Breast epithelium (tissue), 4 donors: ENCODE measurements around the gene ZFHX2. TPM values are rescaled to one million over a fixed set of nuclear protein-coding genes. Genes with fewer than 3 reads are reported as not detected.

Experiments
- DNase-seq, 2 donors: peaks; one replicate each; pipeline ENCODE4 v3.0.0-alpha.2; 2019; ENCODE audit warnings: low spot score in 2 of 2
- H3K27ac ChIP-seq, 2 donors: fragments of 200-600 bp; sonication (generic) in 1 of 2; one replicate each; pipeline ENCODE4 v1.5.1; 2016 to 2019; ENCODE audit warnings: mild to moderate bottlenecking in 1 of 2
- H3K27me3 ChIP-seq, 2 donors: fragments of 200-600 bp; sonication (generic) in 1 of 2; one replicate each; pipeline versions ENCODE4 v1.5.1 to v1.6.0; 2017 to 2019; ENCODE audit warnings: control low read depth in 1 of 2, mild to moderate bottlenecking in 1 of 2
- H3K36me3 ChIP-seq: fragments of 200-600 bp; one replicate; pipeline ENCODE4 v1.5.1; 2019
- H3K4me1 ChIP-seq, 2 donors: fragments of 200-600 bp; sonication (generic); one replicate each; pipeline ENCODE4 v1.5.1; 2016 to 2019; ENCODE audit warnings: control low read depth in 1 of 2
- H3K4me3 ChIP-seq, 3 donors: fragments of 200-600 bp; sonication (generic); 1 replicate in 2 of 3; 2 replicates in 1 of 3; pipeline ENCODE4 v1.5.1; 2016 to 2019; ENCODE audit warnings: mild to moderate bottlenecking in 3 of 3, moderate library complexity in 2 of 3
- H3K9me3 ChIP-seq, 2 donors: fragments of 200-600 bp; sonication (generic) in 1 of 2; one replicate each; pipeline ENCODE4 v1.5.1; 2016 to 2019; ENCODE audit warnings: control low read depth in 1 of 2
- CTCF ChIP-seq, 3 donors: fragments of 450-650 bp; IDR thresholded peaks; one replicate each; pipeline ENCODE4 v1.5.1; 2016 to 2017; ENCODE audit warnings: antibody characterized with exemption in 3 of 3, mild to moderate bottlenecking in 3 of 3, moderate library complexity in 3 of 3
- POLR2A ChIP-seq: fragments of 450-650 bp; IDR thresholded peaks from one replicate; pipeline ENCODE4 v1.6.1; 2016; ENCODE audit warnings: antibody characterized with exemption, mild to moderate bottlenecking, moderate library complexity
- POLR2AphosphoS5 ChIP-seq, 3 donors: sonication (generic); formaldehyde crosslinking; IDR thresholded peaks; one replicate each; pipeline ENCODE4 v1.6.1; 2017; ENCODE audit warnings: antibody characterized with exemption in 3 of 3
- intact Hi-C: fragments of 100-400 bp; cut with DNase I; formaldehyde crosslinking; loops from one replicate; pipeline ENCODE4 v1.15.1; 2023; ENCODE audit warnings: low total_unique reads
- total RNA-seq, 3 donors: library from RNA; depleted of rRNA; stranded (reverse); fragments of >200 nt; gene quantifications; one replicate each; pipeline ENCODE4 v1.1.0, GENCODE V29; 2016

Gene ZFHX2
- total RNA-seq, 3 donors from 2014 or later = 0.48 to 1.2 (median 0.66) TPM

DNA sequence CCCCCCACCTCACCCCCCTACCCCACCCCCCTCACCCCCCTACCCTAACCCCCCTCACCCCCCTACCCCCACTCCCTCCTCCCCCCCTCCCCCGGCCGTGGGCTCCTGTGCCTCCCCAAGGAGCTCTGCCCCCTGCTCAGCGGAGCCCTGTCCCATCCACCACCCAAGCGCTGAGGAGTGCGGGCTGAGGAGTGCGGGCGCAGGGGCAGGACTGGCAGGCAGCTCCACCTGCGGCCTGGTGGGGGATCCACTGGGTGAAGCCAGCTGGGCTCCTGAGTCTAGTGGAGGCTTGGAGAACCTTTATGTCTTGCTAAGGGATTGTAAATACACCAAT, 29.4 kb upstream of the ZFHX2 start:
- peaks cover 9 to 19% of the 10 kb centered on the region in 2 donors for H3K27me3 ChIP-seq
- no peak for DNase-seq
- no peaks in the 10 kb centered on the region for H3K36me3 ChIP-seq
- no peak overlapping the region for H3K27ac ChIP-seq
- H3K4me1 ChIP-seq = peaks cover 0 to 4% of the 10 kb centered on the region in 2 donors
- intact Hi-C loops = no loop called here
- no peak overlapping the region for H3K4me3 ChIP-seq
- TF ChIP-seq POLR2AphosphoS5 (IDR thresholded peaks at IDR 0.05) (no peak), CTCF (IDR thresholded peaks at IDR 0.05) (no peak), POLR2A (no peak)
- no peaks in the 10 kb centered on the region for H3K9me3 ChIP-seq

DNA sequence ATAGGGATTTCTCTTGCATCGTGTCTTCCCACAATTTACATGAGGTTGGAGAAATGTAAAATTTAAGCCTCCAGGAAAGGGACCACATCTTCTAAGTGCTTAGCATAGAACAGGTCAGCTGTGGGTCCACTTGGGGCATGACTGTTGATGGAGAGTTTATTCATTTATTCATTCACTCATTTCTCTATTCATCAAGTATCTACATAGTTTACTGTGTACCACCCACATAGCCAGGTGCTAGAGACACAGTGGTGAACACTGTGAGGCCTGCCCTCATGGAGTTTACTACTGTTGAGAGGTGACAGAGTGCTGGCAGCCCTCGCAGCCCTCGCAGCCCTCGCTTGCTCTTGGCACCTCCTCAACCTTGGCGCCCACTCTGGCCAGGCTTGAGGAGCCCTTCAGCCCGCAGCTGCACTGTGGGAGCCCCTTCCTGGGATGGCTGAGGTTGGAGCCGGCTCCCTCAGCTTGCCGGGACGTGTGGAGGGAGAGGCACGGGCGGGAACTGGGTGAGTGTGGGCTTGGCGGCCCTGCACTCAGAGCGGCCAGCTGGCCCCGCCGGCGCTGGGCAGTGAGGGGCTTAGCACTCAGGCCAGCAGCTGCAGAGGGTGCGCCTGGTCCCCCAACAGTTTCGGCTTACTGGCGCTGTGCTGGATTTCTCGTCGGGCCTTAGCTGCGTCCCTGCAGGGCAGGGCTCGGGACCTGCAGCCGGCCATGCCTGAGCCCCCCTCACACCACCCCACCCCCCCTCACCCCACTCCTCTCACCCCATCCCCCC, 28.8 kb upstream of the ZFHX2 start:
- H3K9me3 ChIP-seq = no peaks in the 10 kb centered on the region
- no peak for DNase-seq
- intact Hi-C loops = no loop called here
- peaks cover 12 to 25% of the 10 kb centered on the region in 2 donors for H3K27me3 ChIP-seq
- no peak for TF ChIP-seq POLR2A
- TF ChIP-seq POLR2AphosphoS5 (IDR thresholded peaks at IDR 0.05) = no peak
- no peak for TF ChIP-seq CTCF (IDR thresholded peaks at IDR 0.05)
- no peak overlapping the region for H3K4me3 ChIP-seq
- H3K4me1 ChIP-seq = peaks cover 0 to 4% of the 10 kb centered on the region in 2 donors
- H3K36me3 ChIP-seq = no peaks in the 10 kb centered on the region
- no peak overlapping the region for H3K27ac ChIP-seq

DNA sequence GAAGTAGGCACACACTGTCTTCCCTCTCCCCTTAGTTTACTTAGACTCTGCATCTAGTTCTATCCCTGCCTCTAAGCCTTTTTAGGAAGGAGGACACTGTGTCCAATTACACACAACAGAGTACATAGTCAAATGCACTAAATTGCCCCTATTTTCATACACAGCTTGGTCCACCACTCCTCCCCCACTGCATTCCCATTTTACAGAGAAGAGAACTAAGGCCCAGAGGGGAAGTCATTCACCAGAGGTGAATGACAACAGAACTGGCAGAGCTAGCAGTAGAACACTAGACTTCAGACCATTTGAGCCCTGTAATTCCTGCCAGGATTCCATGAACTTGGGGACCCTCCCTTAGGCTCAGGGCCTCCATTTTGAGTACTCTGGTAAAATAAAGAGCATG, 28.2 kb upstream of the ZFHX2 start:
- Histone ChIP-seq H3K9me3 (no peaks in the 10 kb centered on the region), H3K27me3 (peaks cover 12 to 26% of the 10 kb centered on the region in 2 donors), H3K27ac (no peak overlapping the region), H3K4me3 (no peak overlapping the region), H3K4me1 (peaks cover 0 to 4% of the 10 kb centered on the region in 2 donors), H3K36me3 (no peaks in the 10 kb centered on the region)
- DNase-seq = no peak
- TF ChIP-seq POLR2AphosphoS5 (IDR thresholded peaks at IDR 0.05) (no peak), CTCF (IDR thresholded peaks at IDR 0.05) (no peak), POLR2A (no peak)
- intact Hi-C loops = no loop called here

DNA sequence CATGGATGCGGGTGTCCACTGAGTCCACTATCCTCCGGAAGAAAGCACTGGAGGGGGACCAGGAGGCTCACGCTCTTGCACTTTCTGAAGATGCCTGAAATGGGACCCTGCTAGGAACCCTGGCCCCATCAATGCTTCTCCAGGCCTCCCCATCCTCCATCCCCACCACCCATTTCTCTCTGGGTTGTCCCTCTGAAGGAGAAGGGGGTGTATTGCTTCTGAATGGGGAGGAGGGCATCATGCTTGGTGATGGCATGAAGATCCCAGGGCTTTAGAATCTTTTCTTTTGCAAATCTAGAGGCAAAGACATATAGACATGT, 27.7 kb upstream of the ZFHX2 start:
- intact Hi-C loops = no loop called here
- H3K27me3 ChIP-seq = peaks cover 12 to 26% of the 10 kb centered on the region in 2 donors
- H3K27ac ChIP-seq = no peak overlapping the region
- peaks cover 0 to 4% of the 10 kb centered on the region in 2 donors for H3K4me1 ChIP-seq
- no peak for TF ChIP-seq CTCF (IDR thresholded peaks at IDR 0.05)
- TF ChIP-seq POLR2A = no peak
- TF ChIP-seq POLR2AphosphoS5 (IDR thresholded peaks at IDR 0.05) = no peak
- H3K36me3 ChIP-seq = no peaks in the 10 kb centered on the region
- no peaks in the 10 kb centered on the region for H3K9me3 ChIP-seq
- no peak for DNase-seq
- H3K4me3 ChIP-seq = no peak overlapping the region

GRCh38 chr14:23578560-23579310, 27.2 kb upstream of the ZFHX2 start, which contains the start of gene JPH4:
JPH4 (minus strand) TSS chr14:23578790; CDS start chr14:23577453, 1,337 bp downstream.
- intact Hi-C loops = no loop called here
- Histone ChIP-seq H3K27ac (no peak within 1 kb of the TSS), H3K27me3 (peaks cover 12 to 26% of the 10 kb centered on the region in 2 donors), H3K4me3 (peak within 1 kb of the TSS in 2 of 3 donors; percentile 46 to 66), H3K9me3 (no peaks in the 10 kb centered on the region), H3K36me3 (no peaks in the 10 kb centered on the region), H3K4me1 (peaks cover 0 to 4% of the 10 kb centered on the region in 2 donors)
- no peak for DNase-seq
- TF ChIP-seq POLR2A (no peak), CTCF (IDR thresholded peaks at IDR 0.05) (no peak), POLR2AphosphoS5 (IDR thresholded peaks at IDR 0.05) (no peak)
